CD4-positive, alpha-beta T cell (primary cell): ENCODE measurements around the gene ZNF507. TPM values are rescaled to one million over a fixed set of nuclear protein-coding genes. Genes with fewer than 3 reads are reported as not detected.

ENCODE experiments used
- ATAC-seq: fragments of 200-7000 bp; cut with Tn5 transposase; one replicate; pipeline ENCODE4 v1.10.0; 2022; ENCODE audit warnings: mild to moderate bottlenecking; ENCODE audit not compliant: poor library complexity
- CTCF ChIA-PET: fragments of 350-600 bp; sonication (Branson Sonifier 250); formaldehyde crosslinking; loops from one replicate; lab custom pipeline; 2021; ENCODE audit warnings: antibody characterized with exemption, inconsistent platforms; lab: Charles Lee
- POLR2A ChIA-PET: fragments of 350-600 bp; sonication (Branson Sonifier 250); formaldehyde crosslinking; loops from one replicate; lab custom pipeline; 2021; ENCODE audit warnings: antibody characterized with exemption, inconsistent platforms; lab: Charles Lee
- DNase-seq, 14 experiments: peaks; one replicate each; pipeline ENCODE4 v3.0.0-alpha.2; 2013 to 2020; ENCODE audit warnings: mixed read lengths in 2 of 14
- H3K27ac ChIP-seq, 2 donors: one replicate each; pipeline versions ENCODE4 v1.5.1 to v1.7.0; 2013; ENCODE audit warnings: low read length in 2 of 2, low read depth in 1 of 2, mild to moderate bottlenecking in 1 of 2
- H3K27me3 ChIP-seq, 2 experiments: 1 replicate in 1 of 2; 2 replicates in 1 of 2; pipeline versions ENCODE4 v1.6.1 to v1.7.0; 2013; ENCODE audit warnings: low read length in 2 of 2, control low read depth in 1 of 2, mild to moderate bottlenecking in 1 of 2, moderate library complexity in 1 of 2; ENCODE audit not compliant: insufficient read depth in 2 of 2, control insufficient read depth in 1 of 2
- H3K36me3 ChIP-seq: one replicate; pipeline ENCODE4 v1.6.1; 2013; ENCODE audit warnings: low read length, control low read depth; ENCODE audit not compliant: insufficient read depth
- H3K4me1 ChIP-seq: one replicate; pipeline ENCODE4 v1.6.1; 2013; ENCODE audit warnings: low read length, control low read depth; ENCODE audit not compliant: insufficient read depth
- H3K4me3 ChIP-seq: one replicate; pipeline ENCODE4 v1.5.1; 2013; ENCODE audit warnings: mild to moderate bottlenecking, low read length, moderate library complexity
- H3K9me3 ChIP-seq, 2 experiments: 1 replicate in 1 of 2; 2 replicates in 1 of 2; pipeline versions ENCODE4 v1.6.1 to v1.7.0; 2013; ENCODE audit warnings: low read length in 2 of 2, mild to moderate bottlenecking in 2 of 2, control low read depth in 1 of 2, moderate library complexity in 1 of 2; ENCODE audit not compliant: control insufficient read depth in 1 of 2, insufficient read depth in 1 of 2
- H3K27ac Mint-ChIP-seq: one replicate; pipeline ENCODE4 v1.8.0; 2020; ENCODE audit warnings: mixed read lengths
- H3K27me3 Mint-ChIP-seq: one replicate; pipeline ENCODE4 v1.8.0; 2021; ENCODE audit warnings: mixed read lengths
- H3K36me3 Mint-ChIP-seq: one replicate; pipeline ENCODE4 v1.8.0; 2021; ENCODE audit warnings: low read depth, mixed read lengths
- H3K4me1 Mint-ChIP-seq: one replicate; pipeline ENCODE4 v1.8.0; 2021; ENCODE audit warnings: low read depth, mixed read lengths
- H3K4me3 Mint-ChIP-seq: one replicate; pipeline ENCODE4 v1.8.0; 2020; ENCODE audit warnings: mild to moderate bottlenecking, mixed read lengths
- H3K9me3 Mint-ChIP-seq: one replicate; pipeline ENCODE4 v1.8.0; 2020; ENCODE audit warnings: mixed read lengths
- CTCF ChIP-seq: fragments of 200-600 bp; IDR thresholded peaks from one replicate; pipeline ENCODE4 v1.8.0; 2022; ENCODE audit warnings: antibody characterized with exemption, mild to moderate bottlenecking
- intact Hi-C, 2 experiments: fragments of 100-400 bp; cut with DNase I in 1 of 2; cut with micrococcal nuclease in 1 of 2; formaldehyde crosslinking; loops; one replicate each; pipeline versions ENCODE4 v1.15.1 to v1.9.0; 2023 to 2025; cut with DNase I, micrococcal nuclease
- total RNA-seq, 174 experiments: library from RNA in 2 of 174; stranded (reverse) in 2 of 174; gene quantifications; one replicate each; pipeline ENCODE4 v1.2.3 and lab custom pipeline; 2021 to 2026

Gene ZNF507
- total RNA-seq, 2 experiments from 2014 or later, result 30.4 to 31.3 TPM

- ChIA-PET CTCF (no interaction called here), POLR2A (no interaction called here)
- H3K27me3 Mint-ChIP-seq, result peaks cover 10% of the 10 kb centered on the region
- H3K4me3 ChIP-seq, result no peak overlapping the region
- ATAC-seq, result no peak
- DNase-seq, result no peak
- intact Hi-C loops, result no loop called here
- no peaks in the 10 kb centered on the region for H3K9me3 Mint-ChIP-seq
- H3K4me3 Mint-ChIP-seq, result no peak overlapping the region
- no peak for TF ChIP-seq CTCF
- H3K36me3 ChIP-seq, result no peaks in the 10 kb centered on the region
- no peaks in the 10 kb centered on the region for H3K36me3 Mint-ChIP-seq
- no peaks in the 10 kb centered on the region for H3K4me1 Mint-ChIP-seq
- H3K9me3 ChIP-seq, result no peaks in the 10 kb centered on the region
- H3K4me1 ChIP-seq, result no peaks in the 10 kb centered on the region
- H3K27me3 ChIP-seq, result peaks cover 0 to 8% of the 10 kb centered on the region in 2 experiments
- no peak overlapping the region for H3K27ac ChIP-seq
- H3K27ac Mint-ChIP-seq, result no peak overlapping the region
Observed at GRCh38 chr19:32333227-32333626, 12.2 kb upstream of the ZNF507 start.

GRCh38 chr19:32336259-32337083 lies 8.9 kb upstream of the ZNF507 start:
- H3K36me3 ChIP-seq, result no peaks in the 10 kb centered on the region
- no peaks in the 10 kb centered on the region for H3K36me3 Mint-ChIP-seq
- no peaks in the 10 kb centered on the region for H3K27me3 Mint-ChIP-seq
- no peak for DNase-seq
- no peaks in the 10 kb centered on the region for H3K4me1 Mint-ChIP-seq
- TF ChIP-seq CTCF, result no peak
- H3K9me3 ChIP-seq, result no peaks in the 10 kb centered on the region
- no peak for ATAC-seq
- H3K4me3 ChIP-seq, result no peak overlapping the region
- peaks cover 0 to 8% of the 10 kb centered on the region in 2 experiments for H3K27me3 ChIP-seq
- H3K4me1 ChIP-seq, result no peaks in the 10 kb centered on the region
- no peak overlapping the region for H3K27ac ChIP-seq
- no peak overlapping the region for H3K4me3 Mint-ChIP-seq
- ChIA-PET POLR2A (no interaction called here), CTCF (interaction anchor here (0.6 kb wide), 1 partner anchor 122 kb away, joined by 3 read pairs; no protein-coding TSS in a partner anchor)
- intact Hi-C loops, result no loop called here
- no peaks in the 10 kb centered on the region for H3K9me3 Mint-ChIP-seq
- H3K27ac Mint-ChIP-seq, result no peak overlapping the region

- H3K36me3 Mint-ChIP-seq, result no peaks in the 10 kb centered on the region
- H3K9me3 ChIP-seq, result no peaks in the 10 kb centered on the region
- no peak overlapping the region for H3K4me3 ChIP-seq
- no peak for TF ChIP-seq CTCF
- ATAC-seq, result no peak
- H3K9me3 Mint-ChIP-seq, result no peaks in the 10 kb centered on the region
- peaks cover 0 to 2% of the 10 kb centered on the region in 2 experiments for H3K27me3 ChIP-seq
- H3K27ac ChIP-seq, result no peak overlapping the region
- CTCF ChIA-PET, result no interaction called here
- H3K27me3 Mint-ChIP-seq, result no peaks in the 10 kb centered on the region
- no peaks in the 10 kb centered on the region for H3K4me1 Mint-ChIP-seq
- DNase-seq, result no peak
- no peaks in the 10 kb centered on the region for H3K4me1 ChIP-seq
- no peak overlapping the region for H3K4me3 Mint-ChIP-seq
- intact Hi-C loops, result no loop called here
- H3K27ac Mint-ChIP-seq, result no peak overlapping the region
- no peaks in the 10 kb centered on the region for H3K36me3 ChIP-seq
- POLR2A ChIA-PET, result no interaction called here
Observed at GRCh38 chr19:32337084-32337808, 8.2 kb upstream of the ZNF507 start.
